Measurements from ENCODE around the gene TANC1. TPM values are rescaled to one million over a fixed set of nuclear protein-coding genes. Genes with fewer than 3 reads are reported as not detected.

TANC1 gene
- polyA plus RNA-seq, 1 donor, result 22.6 TPM

DNA sequence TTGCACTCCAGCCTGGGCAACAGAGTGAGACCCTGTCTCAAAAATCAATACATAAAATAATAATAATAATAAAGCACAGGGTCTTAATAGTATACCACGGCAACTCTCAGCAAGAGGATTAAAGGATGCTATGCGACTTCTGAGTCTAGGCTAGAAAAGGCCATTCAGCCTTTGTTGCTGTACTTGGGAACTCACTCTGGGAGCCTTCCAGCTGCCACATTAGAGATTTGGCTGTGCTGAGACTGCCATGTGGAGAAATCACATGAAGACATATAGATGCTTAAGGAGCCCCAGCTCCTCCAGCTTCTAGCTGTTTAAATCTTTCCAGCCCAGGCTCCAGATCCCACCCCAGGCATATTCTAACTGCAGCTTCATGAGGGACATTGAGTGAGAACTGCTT, 8.2 kb upstream of the TANC1 start:
- Histone ChIP-seq H3K27me3 (ENCODE audit: control insufficient read depth, insufficient read depth, low read length) (no peaks in the 10 kb centered on the region), H3K4me3 (ENCODE audit: low read length) (no peak overlapping the region)
- WGBS (ENCODE audit: insufficient coverage, low lambda C conversion rate), result 33% methylated on average over 1 of the region's 2 CpGs

DNA sequence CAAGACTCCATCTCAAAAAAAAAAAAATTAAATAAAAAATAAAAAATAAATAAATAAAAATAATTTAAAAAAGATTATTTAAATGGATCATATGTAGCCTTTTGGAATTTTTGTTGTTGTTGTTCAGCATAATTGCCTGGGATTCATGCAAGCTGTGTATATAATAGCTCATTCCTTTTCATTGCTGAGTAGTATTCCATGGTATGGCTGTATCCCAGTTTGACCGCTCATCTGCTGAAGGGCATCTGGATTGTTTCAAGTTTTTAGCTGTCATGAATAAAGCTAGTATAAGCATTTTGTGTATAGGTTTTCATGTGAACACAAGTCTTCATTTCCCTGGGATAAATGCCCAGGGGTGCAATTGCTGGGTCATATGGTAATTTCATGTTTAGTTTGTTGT, 6.4 kb upstream of the TANC1 start:
- Histone ChIP-seq H3K9me3 (ENCODE audit: control insufficient read depth, low read depth, low read length) (no peaks in the 10 kb centered on the region), H3K4me3 (ENCODE audit: low read length) (no peak overlapping the region), H3K27me3 (ENCODE audit: control insufficient read depth, insufficient read depth, low read length) (no peaks in the 10 kb centered on the region), H3K4me1 (ENCODE audit: control insufficient read depth, insufficient read depth, low read length) (no peaks in the 10 kb centered on the region), H3K36me3 (ENCODE audit: control insufficient read depth, insufficient read depth, low read length) (no peaks in the 10 kb centered on the region), H3K27ac (ENCODE audit: low read length) (no peak overlapping the region)
- WGBS (ENCODE audit: insufficient coverage, low lambda C conversion rate), result no CpG with 5 or more reads among the region's 1 CpG
- no peak for DNase-seq

More for the DNA sequence above, 8.2 kb upstream of the TANC1 start:
- Histone ChIP-seq H3K9me3 (ENCODE audit: control insufficient read depth, low read depth, low read length) (no peaks in the 10 kb centered on the region), H3K27ac (ENCODE audit: low read length) (no peak overlapping the region), H3K4me1 (ENCODE audit: control insufficient read depth, insufficient read depth, low read length) (no peaks in the 10 kb centered on the region), H3K36me3 (ENCODE audit: control insufficient read depth, insufficient read depth, low read length) (no peaks in the 10 kb centered on the region)
- no peak for DNase-seq

DNA sequence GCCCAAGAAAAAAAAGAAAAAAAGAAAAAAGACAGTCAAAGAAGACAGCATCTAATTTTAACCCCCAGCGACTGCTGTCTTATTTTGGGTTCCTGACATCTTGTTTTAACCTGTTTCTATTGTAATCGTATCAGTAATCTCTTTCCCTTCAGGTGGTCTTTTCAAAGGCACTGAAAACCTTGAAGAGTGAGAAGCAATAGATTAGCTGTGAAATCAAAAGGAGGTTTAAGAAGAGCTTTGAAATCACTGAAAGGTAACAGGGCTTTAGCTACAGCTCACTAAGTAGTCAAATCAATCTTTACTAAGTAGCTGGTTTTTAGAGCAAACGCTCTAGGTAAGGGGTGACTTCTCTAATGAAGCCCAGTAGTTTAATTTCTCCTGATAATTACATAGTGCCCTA, 5.4 kb upstream of the TANC1 start:
- Histone ChIP-seq H3K9me3 (ENCODE audit: control insufficient read depth, low read depth, low read length) (no peaks in the 10 kb centered on the region), H3K4me1 (ENCODE audit: control insufficient read depth, insufficient read depth, low read length) (no peaks in the 10 kb centered on the region), H3K4me3 (ENCODE audit: low read length) (no peak overlapping the region), H3K27ac (ENCODE audit: low read length) (no peak overlapping the region), H3K27me3 (ENCODE audit: control insufficient read depth, insufficient read depth, low read length) (no peaks in the 10 kb centered on the region), H3K36me3 (ENCODE audit: control insufficient read depth, insufficient read depth, low read length) (no peaks in the 10 kb centered on the region)
- no peak for DNase-seq
- WGBS (ENCODE audit: insufficient coverage, low lambda C conversion rate), result 71% methylated on average over 2 of the region's 3 CpGs

DNA sequence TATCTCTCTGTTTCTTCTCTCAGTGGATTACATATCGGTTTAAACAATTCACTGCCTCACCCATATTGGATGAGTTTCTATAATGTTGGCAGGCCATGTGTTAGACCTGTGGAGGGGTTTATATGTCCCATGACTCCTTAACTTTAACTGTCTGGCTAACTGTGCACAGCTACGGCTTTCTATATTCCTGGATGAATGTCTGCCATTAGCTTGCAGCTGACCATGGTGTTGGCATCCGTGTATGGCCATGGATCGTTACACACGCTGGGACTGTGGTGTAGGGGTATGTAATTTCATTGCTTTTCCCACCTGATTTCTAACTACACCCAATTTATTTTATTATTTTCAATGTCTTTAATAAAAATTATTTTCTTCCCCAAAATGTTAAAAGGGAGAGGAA, 3.3 kb upstream of the TANC1 start:
- no CpG with 5 or more reads among the region's 5 CpGs for WGBS (ENCODE audit: insufficient coverage, low lambda C conversion rate)
- Histone ChIP-seq H3K9me3 (ENCODE audit: control insufficient read depth, low read depth, low read length) (no peaks in the 10 kb centered on the region), H3K27ac (ENCODE audit: low read length) (no peak overlapping the region), H3K27me3 (ENCODE audit: control insufficient read depth, insufficient read depth, low read length) (no peaks in the 10 kb centered on the region), H3K4me1 (ENCODE audit: control insufficient read depth, insufficient read depth, low read length) (no peaks in the 10 kb centered on the region), H3K36me3 (ENCODE audit: control insufficient read depth, insufficient read depth, low read length) (no peaks in the 10 kb centered on the region), H3K4me3 (ENCODE audit: low read length) (no peak overlapping the region)
- DNase-seq, result no peak

DNA sequence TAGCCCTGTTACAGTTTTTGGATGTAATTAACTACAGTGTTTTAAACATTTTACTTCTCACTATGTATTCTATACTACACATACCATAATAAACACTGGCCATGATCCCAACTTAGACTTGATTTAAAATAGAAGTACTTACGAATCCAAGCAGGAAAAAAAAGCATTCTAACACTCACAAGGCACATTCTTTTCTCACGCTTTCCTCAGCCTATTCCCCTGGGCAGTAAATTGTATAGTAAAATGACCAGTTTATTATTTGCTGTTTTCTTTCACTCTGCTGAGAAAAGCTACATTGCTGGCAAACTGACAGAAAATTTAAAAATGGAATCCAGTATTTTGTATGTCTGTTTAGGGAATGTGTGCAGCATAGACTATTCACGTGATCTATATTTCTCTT, 2.8 kb upstream of the TANC1 start:
- Histone ChIP-seq H3K27ac (ENCODE audit: low read length) (no peak overlapping the region), H3K4me3 (ENCODE audit: low read length) (no peak overlapping the region), H3K4me1 (ENCODE audit: control insufficient read depth, insufficient read depth, low read length) (peaks cover 2% of the 10 kb centered on the region), H3K9me3 (ENCODE audit: control insufficient read depth, low read depth, low read length) (no peaks in the 10 kb centered on the region), H3K27me3 (ENCODE audit: control insufficient read depth, insufficient read depth, low read length) (no peaks in the 10 kb centered on the region), H3K36me3 (ENCODE audit: control insufficient read depth, insufficient read depth, low read length) (no peaks in the 10 kb centered on the region)
- 100% methylated on average over 1 of the region's 3 CpGs for WGBS (ENCODE audit: insufficient coverage, low lambda C conversion rate)
- DNase-seq, result no peak

DNA sequence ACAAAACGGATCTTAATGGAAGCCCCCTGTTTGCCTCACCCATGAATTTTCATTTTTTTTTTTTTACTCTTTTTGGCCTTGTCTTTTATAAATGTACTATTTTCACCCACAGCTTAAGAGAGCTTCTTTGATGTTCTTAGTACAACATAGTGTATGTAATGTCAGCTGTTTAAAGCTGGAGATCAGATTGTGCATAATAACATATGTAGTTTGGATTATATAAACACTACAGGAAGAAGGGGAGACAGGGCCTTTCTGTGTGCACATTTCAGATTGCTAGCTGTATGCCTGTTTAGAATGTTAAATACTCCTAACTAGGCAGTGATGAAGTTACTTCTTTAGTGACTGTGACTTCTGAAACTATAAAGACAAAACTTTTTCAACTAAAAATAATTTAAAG, 2.1 kb upstream of the TANC1 start:
- peaks cover 6% of the 10 kb centered on the region for H3K4me1 ChIP-seq (ENCODE audit: control insufficient read depth, insufficient read depth, low read length)
- WGBS (ENCODE audit: insufficient coverage, low lambda C conversion rate), result 75% methylated on average over 1 of the region's 1 CpG
- H3K27ac ChIP-seq (ENCODE audit: low read length), result no peak overlapping the region
- H3K27me3 ChIP-seq (ENCODE audit: control insufficient read depth, insufficient read depth, low read length), result no peaks in the 10 kb centered on the region
- H3K36me3 ChIP-seq (ENCODE audit: control insufficient read depth, insufficient read depth, low read length), result no peaks in the 10 kb centered on the region
- no peak for DNase-seq
- no peak overlapping the region for H3K4me3 ChIP-seq (ENCODE audit: low read length)
- H3K9me3 ChIP-seq (ENCODE audit: control insufficient read depth, low read depth, low read length), result no peaks in the 10 kb centered on the region

DNA sequence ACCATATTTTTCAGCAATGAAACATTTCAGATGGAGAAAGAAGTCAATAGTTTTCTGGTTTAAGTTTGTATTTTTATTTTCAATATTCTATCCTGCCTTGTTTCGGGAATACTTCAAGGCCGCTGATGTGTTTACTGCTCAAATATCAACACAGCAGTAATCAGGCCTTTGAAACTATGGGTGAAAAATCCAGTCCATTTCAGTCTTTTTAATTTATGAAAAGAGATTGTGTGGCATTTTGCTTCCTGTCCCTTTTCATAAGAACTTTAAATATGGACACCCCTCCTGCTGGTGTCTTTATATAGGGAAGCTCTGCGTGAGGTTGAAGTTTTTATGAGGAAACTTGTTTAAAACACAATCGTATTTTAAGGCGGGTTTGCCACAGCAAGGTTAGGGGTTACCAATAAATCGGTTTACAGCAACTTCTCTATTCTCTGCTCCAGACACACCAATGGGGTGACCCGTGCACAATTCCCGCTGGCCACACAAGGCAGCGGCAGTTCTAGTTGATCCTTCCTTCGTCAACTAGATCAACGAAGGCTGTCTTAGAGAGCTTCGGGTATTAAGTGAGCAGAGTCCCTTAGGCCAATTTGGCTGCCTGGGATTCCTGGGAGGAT, 1.2 kb upstream of the TANC1 start:
- peak overlapping the region; percentile 79 for H3K27ac ChIP-seq (ENCODE audit: low read length)
- no peaks in the 10 kb centered on the region for H3K27me3 ChIP-seq (ENCODE audit: control insufficient read depth, insufficient read depth, low read length)
- WGBS (ENCODE audit: insufficient coverage, low lambda C conversion rate), result no CpG with 5 or more reads among the region's 12 CpGs
- no peak for DNase-seq
- H3K4me3 ChIP-seq (ENCODE audit: low read length), result peak overlapping the region; percentile 70
- peaks cover 7% of the 10 kb centered on the region for H3K4me1 ChIP-seq (ENCODE audit: control insufficient read depth, insufficient read depth, low read length)
- H3K36me3 ChIP-seq (ENCODE audit: control insufficient read depth, insufficient read depth, low read length), result no peaks in the 10 kb centered on the region
- no peaks in the 10 kb centered on the region for H3K9me3 ChIP-seq (ENCODE audit: control insufficient read depth, low read depth, low read length)

DNA sequence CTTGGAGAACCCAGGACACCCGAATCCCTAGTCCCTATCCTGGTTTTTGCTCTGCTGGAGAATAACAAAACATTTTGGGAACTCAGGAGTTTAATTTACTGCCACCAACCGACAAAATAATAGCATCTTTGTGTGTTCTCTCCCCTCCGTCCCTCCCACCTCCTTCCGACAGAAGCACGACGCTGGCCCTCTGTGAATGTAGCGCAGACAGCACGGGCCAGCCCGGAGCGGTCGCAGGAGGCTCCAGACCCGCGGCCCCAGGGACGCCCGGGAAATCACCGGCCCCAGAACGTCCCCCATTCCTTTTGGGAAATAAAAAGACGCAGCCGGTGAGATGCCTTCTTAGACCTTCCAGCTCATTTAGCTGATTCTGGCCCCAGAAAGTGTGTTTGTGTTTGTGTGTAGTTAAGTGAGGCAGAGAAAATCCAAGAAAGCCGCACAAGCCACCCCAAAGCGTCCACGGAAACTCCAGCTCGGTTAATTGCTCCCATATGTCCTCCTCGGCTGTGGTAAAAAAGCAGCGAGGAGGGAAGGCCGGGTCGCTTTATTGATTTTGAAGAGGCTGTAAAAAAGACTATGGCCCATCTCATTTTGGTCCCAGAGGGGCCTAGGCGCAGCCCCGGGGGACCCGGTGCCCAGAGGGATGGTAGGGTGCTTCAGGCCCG, 577 bp upstream of the TANC1 start:
- Histone ChIP-seq H3K36me3 (ENCODE audit: control insufficient read depth, insufficient read depth, low read length) (no peaks in the 10 kb centered on the region), H3K9me3 (ENCODE audit: control insufficient read depth, low read depth, low read length) (no peaks in the 10 kb centered on the region), H3K4me1 (ENCODE audit: control insufficient read depth, insufficient read depth, low read length) (peaks cover 8% of the 10 kb centered on the region), H3K27me3 (ENCODE audit: control insufficient read depth, insufficient read depth, low read length) (no peaks in the 10 kb centered on the region), H3K4me3 (ENCODE audit: low read length) (peak overlapping the region; percentile 70), H3K27ac (ENCODE audit: low read length) (peak overlapping the region; percentile 79)
- DNase-seq, result peak in 1 of 2 donors; percentile 64
- WGBS (ENCODE audit: insufficient coverage, low lambda C conversion rate), result no CpG with 5 or more reads among the region's 31 CpGs

DNA sequence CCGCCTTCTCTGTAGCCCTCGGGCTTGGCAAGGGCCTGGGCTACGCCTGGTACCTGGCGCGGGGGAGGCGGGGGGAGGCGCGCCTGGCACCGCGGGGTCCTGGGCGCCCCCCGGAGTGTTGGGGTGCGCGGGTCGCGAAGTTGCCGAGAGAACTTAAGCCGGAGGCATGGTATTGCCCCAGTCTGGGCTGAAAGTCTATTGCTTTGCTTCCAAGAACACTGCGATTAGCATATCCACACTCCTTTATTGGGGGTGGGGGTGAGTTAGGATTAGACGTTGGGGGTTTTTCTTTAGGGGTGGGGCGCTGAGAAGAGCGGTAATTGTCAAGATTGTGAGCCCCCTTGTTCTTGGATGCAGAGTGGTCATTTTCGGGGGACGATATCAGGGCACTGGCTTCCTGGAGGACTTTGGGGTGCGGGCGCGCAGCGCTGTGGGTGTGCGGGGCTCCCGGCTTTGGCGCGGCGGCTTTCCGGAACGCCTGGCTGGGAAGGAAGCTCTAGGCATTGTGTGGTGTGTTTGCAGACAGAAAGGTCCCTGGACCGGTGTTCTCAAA, 798 bp downstream of the TANC1 start:
- WGBS (ENCODE audit: insufficient coverage, low lambda C conversion rate), result no CpG with 5 or more reads among the region's 36 CpGs
- H3K27ac ChIP-seq (ENCODE audit: low read length), result peak overlapping the region; percentile 85
- no peaks in the 10 kb centered on the region for H3K9me3 ChIP-seq (ENCODE audit: control insufficient read depth, low read depth, low read length)
- peak overlapping the region; percentile 88 for H3K4me3 ChIP-seq (ENCODE audit: low read length)
- H3K36me3 ChIP-seq (ENCODE audit: control insufficient read depth, insufficient read depth, low read length), result no peaks in the 10 kb centered on the region
- no peaks in the 10 kb centered on the region for H3K27me3 ChIP-seq (ENCODE audit: control insufficient read depth, insufficient read depth, low read length)
- DNase-seq, result peak in 1 of 2 donors; percentile 73
- peaks cover 8% of the 10 kb centered on the region for H3K4me1 ChIP-seq (ENCODE audit: control insufficient read depth, insufficient read depth, low read length)

DNA sequence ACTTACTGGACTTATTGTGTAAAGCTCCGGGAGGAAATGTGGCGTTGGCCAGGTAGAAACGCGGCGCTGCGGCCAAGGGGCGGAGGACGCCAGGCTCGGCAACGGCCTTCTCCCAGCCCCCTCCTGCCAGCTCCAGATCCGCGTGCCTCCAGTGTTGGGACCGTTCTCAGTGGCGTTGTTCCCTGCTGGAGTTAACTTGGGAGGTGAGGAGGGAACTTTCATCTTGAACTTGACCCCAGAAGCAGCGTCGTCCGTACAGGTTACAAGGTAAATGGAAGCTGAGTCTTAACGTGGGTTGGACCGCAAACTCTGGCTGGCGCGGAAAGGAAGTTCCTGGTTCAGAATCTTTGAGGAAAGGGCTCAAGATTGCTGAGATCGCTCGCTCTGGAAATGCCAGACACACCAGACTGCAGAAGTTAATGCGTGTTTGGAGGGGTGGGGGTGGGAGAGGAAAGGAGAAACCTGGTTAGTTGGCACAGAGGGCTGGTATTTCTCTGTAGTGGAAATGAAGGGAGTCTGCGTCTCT, 1.3 kb downstream of the TANC1 start:
- Histone ChIP-seq H3K27me3 (ENCODE audit: control insufficient read depth, insufficient read depth, low read length) (no peaks in the 10 kb centered on the region), H3K36me3 (ENCODE audit: control insufficient read depth, insufficient read depth, low read length) (no peaks in the 10 kb centered on the region), H3K9me3 (ENCODE audit: control insufficient read depth, low read depth, low read length) (no peaks in the 10 kb centered on the region), H3K4me1 (ENCODE audit: control insufficient read depth, insufficient read depth, low read length) (peaks cover 8% of the 10 kb centered on the region), H3K4me3 (ENCODE audit: low read length) (peak overlapping the region; percentile 88), H3K27ac (ENCODE audit: low read length) (peak overlapping the region; percentile 85)
- DNase-seq, result peak in 1 of 2 donors; percentile 73
- WGBS (ENCODE audit: insufficient coverage, low lambda C conversion rate), result no CpG with 5 or more reads among the region's 25 CpGs
